GM21367 (cell line): ENCODE measurements around the gene ATP11A.

Experiments used
- ATAC-seq: cut with Tn5 transposase; IDR thresholded peaks from one replicate; pipeline ENCODE4 v1.9.1; 2021; ENCODE audit not compliant: unreplicated experiment

Gene ATP11A

GRCh38 chr13:112810608-112811007 is 120.8 kb downstream of the ATP11A start:
- ATAC-seq: no peak

DNA sequence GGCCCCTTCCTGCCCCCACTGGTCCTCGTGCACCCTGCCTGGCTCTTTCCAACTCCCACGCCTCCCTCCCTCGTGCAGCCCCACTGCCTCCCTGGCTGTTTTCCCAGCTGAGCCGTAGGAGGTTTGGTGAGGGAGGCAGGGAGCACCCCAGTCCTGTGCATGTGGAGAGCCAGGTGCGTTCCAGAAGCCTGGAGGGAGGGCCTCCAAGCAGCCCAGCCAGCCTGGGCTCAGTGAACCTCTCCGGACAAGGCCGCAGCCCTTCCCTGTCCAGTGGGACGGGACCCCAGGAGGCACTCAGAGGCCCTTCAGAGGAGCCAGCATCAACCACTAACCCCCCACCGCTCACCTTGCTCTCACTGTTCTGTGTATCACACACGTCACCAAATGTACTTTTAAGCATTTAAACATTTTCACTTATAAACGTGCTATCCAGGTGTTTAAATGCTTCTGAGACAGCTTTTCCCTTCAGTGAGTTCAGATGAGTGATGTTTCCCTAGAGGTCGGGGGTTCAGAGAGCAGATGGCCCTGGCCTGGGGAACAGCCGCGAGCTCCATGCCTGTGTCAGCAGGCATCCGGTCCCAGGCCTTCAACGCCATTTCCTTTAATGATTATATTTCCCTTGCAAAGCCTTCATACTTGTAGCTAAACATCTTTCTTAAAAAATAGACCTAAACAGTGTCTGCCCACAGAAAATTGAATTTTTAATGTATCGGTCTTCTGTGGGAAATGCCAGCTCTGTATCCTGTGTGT is 122.6 kb downstream of the ATP11A start:
- no peak for ATAC-seq

- ATAC-seq: no peak
Observed at GRCh38 chr13:112813552-112813951, 123.7 kb downstream of the ATP11A start.

DNA sequence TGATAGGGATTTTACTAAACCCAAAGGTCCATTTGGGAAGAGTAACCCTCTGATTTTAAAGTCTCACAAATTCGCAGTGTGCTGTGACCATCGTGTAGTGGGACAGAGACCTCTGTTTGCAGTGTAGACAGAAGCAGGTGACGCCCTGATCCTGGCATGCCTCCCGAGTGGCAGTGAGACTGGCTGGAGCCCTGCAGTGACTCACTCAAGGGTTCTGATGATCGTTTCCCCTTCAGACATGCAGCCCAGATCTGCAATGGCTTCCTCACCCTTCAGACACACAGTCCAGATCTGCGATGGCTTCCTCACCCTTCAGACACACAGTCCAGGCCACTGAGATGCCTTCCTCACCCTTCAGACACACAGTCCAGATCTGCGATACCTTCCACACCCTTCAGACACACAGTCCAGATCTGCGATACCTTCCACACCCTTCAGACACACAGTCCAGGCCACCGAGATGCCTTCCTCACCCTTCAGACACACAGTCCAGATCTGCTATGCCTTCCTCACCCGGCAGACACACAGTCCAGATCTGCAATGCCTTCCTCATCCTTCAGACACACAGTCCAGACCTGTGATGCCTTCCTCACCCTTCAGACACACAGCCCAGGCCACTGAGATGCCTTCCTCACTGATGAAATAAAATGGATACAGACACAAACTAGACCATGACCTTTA is 125.2 kb downstream of the ATP11A start:
- no peak for ATAC-seq

DNA sequence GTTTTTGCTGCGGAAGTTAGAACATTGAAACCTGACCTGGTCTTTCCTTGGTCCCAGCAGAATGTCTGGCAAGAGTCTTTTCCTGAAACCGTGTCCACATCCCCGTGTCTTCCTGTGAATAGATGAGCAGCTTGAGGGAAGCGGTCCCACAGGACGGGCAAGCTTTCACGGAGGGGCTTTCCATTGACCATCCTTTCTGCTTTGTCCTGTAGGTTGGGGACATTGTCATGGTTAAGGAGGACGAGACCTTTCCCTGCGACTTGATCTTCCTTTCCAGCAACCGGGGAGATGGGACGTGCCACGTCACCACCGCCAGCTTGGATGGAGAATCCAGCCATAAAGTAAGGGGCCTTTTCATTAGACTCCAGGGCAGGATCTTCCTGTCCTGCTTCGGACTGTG is 126.0 kb downstream of the ATP11A start:
- ATAC-seq: no peak

- ATAC-seq: no peak
Observed at GRCh38 chr13:112818040-112818697, 128.3 kb downstream of the ATP11A start.

DNA sequence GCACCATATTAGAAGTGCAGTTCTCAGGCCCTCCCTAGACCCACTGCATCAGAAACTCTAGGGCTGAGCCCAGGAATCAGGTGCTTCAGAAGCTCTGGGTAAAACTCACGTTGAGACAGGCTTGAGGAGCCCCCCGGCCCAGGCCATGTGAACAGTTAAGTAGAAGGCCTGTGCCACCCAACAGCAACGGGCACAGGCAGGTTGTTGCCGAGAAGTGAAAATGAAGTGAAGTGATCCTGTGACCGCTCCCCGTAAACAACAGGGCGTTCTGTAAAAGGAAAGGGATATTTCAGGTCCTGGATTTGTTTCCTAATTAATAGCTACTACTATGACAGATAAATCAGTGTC is 128.8 kb downstream of the ATP11A start:
- no peak for ATAC-seq

DNA sequence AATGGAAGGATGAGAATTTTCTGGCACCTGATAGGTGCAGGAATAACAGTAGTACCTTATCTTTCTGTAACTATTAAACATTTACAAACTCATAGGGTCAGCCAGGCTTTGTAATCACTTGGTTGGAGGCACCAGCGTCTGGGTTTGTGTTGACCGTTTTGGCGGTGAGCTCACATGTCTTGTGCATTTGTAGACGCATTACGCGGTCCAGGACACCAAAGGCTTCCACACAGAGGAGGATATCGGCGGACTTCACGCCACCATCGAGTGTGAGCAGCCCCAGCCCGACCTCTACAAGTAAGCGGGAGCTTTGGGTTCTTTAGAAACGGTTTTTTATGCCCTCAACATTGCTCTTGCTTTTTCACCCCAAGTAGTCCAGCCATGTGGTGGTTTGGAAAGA is 129.3 kb downstream of the ATP11A start:
- ATAC-seq: no peak

DNA sequence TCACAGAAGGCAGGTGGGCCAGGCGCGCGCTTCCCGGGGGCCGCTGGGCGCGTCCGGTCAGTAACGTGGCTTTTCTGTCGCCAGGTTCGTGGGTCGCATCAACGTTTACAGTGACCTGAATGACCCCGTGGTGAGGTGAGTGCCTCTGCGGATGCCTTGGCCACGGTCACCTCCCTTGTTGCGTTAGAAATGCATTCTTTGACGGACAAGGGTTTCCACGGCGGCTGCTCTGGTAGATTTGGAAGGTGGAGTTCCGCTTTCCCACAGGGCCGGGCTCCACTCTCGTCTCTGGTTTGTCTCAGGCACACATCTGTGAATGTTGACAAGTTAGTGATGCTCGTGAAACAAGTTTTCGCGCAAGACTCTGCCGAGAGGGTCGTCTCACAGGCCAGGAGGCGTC is 130.0 kb downstream of the ATP11A start:
- ATAC-seq: no peak

DNA sequence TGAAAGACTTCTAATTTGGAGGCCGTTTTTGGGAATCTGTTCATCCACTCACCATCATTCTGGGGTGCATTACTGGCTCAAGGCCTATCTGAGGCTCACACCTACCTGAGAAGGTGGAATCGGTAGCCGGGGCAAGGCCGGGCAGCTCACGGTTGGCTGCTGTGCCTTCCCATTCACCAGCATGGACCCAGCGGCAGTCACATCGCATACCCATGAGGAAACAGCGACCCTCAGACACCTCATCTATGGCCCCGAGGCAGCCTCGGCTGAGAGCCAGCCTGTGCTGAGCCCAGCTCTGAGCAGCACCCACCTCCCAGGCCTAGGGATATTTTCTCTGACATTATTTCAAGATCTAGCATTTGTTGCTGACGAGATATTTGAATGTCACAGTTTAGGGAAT is 130.5 kb downstream of the ATP11A start:
- no peak for ATAC-seq

DNA sequence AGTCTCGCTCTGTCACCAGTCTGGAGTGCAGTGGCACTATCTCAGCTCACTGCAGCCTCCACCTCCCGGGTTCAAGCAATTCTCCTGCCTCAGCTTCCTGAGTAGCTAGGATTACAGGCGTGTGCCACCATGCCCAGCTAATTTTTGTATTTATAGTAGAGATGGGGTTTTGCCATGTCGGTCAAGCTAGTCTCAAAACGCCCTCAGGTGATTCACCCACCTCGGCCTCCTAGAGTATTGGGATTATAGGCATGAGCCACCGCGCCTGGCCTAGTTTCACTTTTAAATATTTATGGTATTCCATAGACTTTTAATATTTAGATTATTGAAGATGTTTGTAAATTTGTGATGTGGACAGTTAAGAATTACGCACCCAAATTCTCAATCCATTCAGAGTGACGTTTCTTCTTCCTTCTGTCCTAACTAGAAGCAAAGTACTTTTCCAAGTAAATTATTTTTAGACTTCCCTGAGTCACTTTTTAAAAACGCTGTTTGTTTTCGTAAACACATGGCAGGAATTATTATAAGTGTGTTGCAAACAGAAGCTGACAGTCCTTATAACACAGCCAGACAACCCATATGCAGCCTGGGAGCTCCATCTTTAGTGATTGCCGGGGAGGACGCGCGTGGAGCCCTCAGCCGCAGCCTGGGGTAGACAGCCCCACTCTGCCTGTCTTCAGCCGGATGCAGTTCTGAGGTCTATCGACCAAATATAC is 131.7 kb downstream of the ATP11A start:
- no peak for ATAC-seq

DNA sequence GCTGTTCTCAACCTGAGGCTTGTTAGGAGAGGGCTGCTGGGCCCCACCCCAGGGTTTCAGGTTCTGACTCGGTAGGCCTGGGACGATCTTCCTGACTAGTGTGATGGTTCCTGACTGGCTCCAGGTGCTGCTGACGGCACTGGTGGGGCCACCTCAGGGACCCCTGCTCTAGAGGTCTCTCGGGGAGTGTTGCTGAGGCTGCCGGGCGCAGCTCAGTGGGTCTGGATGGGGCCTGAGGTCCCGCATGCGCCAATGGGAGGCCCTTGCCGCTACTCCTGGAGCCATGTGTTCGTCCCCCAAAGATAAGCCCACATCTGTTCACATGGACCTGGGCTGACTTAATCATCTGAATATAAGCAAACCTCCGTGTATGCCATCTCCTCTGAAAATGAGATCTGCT is 133.0 kb downstream of the ATP11A start:
- ATAC-seq: no peak

DNA sequence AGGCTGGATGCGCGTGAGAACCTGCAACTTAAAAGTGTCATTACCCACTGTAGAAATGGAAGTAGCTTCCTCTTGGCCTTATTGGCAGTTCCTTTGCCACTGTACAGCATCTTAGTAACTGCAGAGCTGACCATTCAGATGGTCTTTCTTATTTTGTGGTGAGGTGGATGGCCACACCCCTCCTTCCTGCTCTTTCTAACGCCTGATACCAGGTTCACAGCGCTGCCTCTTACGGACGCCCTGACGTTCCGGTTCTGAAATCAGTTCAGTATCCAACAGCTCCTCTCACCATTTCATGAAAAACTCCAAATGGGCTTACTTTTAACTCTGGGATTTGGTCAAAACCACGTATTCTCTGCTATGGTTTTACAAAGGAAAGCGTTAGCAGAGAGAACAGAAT is 134.6 kb downstream of the ATP11A start:
- ATAC-seq: no peak

- no peak for ATAC-seq
Observed at GRCh38 chr13:112825071-112825470, 135.2 kb downstream of the ATP11A start.

DNA sequence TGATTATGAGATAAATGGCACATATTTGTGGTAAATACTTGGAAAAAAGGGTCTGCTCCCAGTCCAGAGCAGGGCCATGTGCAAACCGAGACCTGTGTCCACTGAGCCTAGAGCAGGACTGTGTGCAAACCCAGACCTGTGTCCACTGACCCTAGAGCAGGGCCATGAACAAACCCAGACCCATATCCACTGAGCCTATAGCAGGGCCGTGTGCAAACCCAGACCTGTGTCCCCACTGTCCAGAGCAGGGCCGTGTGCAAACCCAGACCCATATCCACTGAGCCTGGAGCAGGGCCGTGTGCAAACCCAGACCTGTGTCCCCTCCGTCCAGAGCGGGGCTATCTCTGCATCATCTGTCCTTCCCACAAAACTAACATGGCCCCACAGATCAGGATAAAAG is 136.0 kb downstream of the ATP11A start:
- no peak for ATAC-seq

GRCh38 chr13:112826565-112826964 is 136.7 kb downstream of the ATP11A start:
- no peak for ATAC-seq

- ATAC-seq: no peak
Observed at GRCh38 chr13:112828082-112828699, 138.4 kb downstream of the ATP11A start.

- no peak for ATAC-seq
Observed at GRCh38 chr13:112828756-112829155, 138.9 kb downstream of the ATP11A start.

DNA sequence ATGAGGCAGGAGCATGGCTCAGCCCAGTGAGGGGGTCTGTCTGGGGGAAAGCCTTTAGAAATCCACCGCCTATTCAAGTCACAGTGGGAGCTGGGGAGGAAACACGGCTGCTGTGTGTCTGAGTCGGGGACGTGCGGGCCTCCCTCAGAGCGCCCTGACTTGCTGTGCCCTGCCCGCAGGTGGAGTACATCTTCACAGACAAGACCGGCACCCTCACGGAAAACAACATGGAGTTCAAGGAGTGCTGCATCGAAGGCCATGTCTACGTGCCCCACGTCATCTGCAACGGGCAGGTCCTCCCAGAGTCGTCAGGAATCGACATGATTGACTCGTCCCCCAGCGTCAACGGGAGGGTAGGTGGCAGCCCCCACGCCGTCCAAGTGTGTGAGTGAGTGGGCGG is 141.4 kb downstream of the ATP11A start:
- no peak for ATAC-seq

GRCh38 chr13:112831801-112832200 is 142.0 kb downstream of the ATP11A start:
- ATAC-seq: no peak

DNA sequence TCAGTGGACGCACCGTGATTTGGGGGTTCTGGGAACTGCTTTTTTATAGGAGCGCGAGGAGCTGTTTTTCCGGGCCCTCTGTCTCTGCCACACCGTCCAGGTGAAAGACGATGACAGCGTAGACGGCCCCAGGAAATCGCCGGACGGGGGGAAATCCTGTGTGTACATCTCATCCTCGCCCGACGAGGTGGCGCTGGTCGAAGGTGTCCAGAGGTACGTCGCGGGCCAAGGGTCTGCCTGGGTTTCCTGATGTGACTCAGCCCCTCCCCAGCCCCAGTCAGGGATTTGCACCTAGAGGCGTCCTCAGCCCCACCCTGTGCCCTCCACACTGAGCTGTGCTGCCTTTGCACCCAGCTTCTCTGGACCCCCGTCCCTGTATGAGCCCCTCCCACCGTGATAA is 143.0 kb downstream of the ATP11A start:
- ATAC-seq: no peak
